NCI-H2227 (cell line): Measurements from ENCODE around the gene EHBP1.

ENCODE experiments used
- DNase-seq: peaks from one replicate; lab custom pipeline; 2025; ENCODE audit not compliant: unreplicated experiment; lab: John Stamatoyannopoulos, UW

EHBP1 gene

DNA sequence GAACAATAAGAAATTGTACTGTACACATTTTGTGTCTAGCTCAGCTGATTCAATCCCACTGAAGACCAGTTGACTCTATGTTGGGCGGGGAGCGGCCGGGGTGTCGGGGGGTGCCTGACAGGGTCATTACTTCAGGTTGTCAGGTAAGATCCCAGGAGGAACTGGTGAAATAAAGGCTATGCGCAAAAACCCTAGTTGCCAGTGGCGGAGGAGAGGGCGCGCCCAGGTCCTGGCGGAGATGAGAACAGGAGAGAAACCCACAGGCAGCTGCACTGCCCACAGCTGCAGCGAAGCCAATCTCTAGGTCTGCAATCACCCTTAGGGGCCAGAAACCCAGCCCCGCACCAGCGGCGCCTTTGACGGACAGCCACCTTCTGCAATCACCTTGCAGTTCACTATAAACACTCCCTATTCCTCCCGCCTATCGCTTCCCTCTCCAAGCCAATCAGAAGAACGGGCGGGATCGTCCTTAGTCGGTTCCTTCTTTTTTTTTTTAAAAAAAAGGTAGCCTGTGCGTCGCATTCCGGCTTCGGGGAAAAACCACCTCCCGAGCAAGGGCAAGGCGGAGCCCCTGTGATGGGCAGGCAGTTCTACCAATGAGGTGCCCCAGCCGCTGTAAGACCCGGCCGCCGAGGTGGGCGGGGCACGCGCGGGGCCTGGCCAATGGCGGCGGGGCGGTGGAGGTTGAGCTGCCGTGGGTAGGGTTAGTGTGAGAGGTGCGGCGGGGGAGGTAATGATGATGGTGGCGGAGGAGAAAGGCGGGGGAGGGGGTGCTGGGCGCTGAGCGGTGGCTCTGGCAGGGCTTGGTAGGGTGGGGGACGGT lies at the start of gene EHBP1:
Gene EHBP1 (plus strand): TSS at position 707 of the 823 bp plus-strand sequence. CDS start 1,479 bp downstream, outside the sequence.
- peak; percentile 99 for DNase-seq

DNA sequence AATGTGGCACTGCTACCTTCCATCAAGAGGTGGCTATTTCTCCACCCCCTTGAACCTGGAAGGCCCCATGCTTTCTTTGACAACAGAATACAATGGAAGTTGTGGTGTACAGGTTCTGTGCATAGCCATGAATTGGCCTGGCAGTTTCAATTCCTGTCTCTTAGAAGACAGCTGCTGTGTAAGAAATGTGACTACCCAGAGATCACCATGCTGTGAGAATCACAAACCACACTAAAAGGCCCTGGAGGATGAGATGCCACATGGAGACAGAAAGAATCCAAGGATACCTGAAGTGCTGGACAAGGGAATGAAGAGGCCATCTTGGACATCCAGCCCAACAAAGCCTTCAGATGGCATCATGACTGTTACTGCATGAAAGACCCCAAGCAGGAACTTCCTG lies 47.7 kb upstream of the EHBP1 start:
- no peak for DNase-seq

DNA sequence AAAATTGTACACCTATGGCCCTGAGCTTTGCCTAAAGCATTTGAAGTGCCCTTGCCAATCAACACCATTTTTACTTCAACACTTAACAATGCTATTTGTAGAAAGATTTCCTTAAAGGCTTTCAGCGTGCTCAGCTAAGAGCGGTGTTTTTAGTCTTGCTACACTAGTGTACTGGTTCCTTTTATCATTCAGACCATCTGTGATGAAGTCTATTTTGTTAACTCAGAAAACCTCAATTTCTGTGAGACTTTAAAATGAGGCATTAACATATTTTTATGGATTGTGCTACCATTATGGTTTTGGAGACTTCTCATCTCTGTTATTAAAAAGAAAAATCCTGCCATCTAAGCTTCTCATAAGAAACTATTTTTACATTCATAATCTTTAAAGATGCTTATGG lies 46.6 kb upstream of the EHBP1 start:
- DNase-seq: no peak

GRCh38 chr2:62660087-62660486 lies 45.4 kb upstream of the EHBP1 start:
- DNase-seq: no peak

GRCh38 chr2:62660582-62661262 lies 44.8 kb upstream of the EHBP1 start:
- DNase-seq: no peak

DNA sequence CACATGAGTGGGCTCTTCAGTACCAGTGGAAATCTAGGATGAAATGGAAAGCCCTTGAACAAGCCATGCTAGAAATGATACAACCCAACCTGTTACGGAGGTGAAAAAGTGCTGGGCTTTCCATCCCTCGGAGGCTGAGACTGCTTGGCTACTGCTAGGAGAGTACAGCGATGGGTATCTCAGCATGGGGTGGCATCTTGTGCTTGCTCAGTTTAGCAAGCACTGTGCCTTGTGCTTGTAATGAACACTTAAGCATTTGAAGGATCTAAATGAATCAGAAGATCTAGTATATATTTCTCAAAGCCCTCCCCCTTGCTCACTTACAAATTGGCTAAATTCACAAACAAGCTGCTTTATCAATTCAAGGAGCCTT lies 44.3 kb upstream of the EHBP1 start:
- DNase-seq: no peak

- DNase-seq: no peak
Observed at GRCh38 chr2:62662131-62662530, 43.4 kb upstream of the EHBP1 start.

- DNase-seq: no peak
Observed at GRCh38 chr2:62662554-62662953, 43.0 kb upstream of the EHBP1 start.

- no peak for DNase-seq
Observed at GRCh38 chr2:62663411-62663810, 42.1 kb upstream of the EHBP1 start.

DNA sequence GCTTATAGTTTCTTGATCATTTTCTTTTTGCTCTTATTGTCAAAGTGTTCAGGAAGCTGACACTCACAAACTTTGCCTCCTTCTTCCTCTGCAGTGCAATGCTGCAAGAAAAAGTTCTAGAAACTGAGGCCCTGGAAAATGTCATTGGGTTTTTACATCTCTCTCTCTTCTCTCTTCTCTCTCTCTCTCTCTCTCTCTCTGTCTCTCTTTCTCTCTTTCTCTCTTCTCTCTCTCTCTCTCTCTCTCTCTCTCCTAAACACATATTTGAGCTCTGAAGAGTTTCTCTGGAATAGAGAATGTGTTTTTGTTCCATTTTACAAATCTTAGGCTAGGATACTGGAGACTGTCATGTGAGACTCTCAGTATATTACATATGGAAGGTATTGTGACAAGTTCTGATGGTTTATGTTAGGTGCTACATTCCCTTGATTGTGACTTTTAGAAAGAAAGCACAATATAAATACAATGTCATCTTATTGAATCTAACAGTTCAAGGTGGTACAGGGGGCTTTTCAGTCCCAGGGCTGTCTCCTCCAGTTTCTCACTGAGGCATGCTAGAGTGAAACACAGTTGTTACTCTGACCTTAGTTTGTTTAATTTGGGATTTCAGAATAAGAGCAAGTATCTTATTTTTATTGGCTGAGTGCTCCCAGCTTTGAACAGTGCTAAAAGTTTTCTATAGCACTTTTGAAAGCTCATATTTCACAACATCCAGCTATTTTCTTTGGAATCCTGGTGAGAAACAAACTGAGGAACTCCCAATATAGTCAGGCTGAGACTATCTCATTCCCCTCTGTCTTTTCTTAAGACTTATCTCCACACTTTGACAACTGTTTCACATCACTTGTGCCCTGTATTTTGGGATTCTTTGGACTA lies 41.4 kb upstream of the EHBP1 start:
- DNase-seq: no peak

DNA sequence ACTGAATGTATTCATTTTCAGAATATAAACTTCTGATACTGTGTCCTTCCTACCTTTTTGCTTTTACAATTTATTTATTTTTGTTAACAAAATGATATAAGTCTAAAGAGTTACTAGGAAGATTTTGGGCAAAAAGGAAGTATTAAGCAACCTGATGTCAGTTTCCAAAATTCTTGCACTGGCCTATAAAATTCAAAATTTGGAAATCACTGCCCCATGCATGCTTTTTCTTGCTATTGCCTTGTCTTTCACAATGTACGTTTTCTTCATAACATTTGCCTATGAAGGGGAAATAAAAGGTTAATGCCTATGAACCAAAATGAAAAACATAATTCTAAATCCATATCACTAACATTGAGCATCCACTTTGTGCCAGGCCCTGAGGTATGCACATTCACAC lies 40.1 kb upstream of the EHBP1 start:
- DNase-seq: no peak

DNA sequence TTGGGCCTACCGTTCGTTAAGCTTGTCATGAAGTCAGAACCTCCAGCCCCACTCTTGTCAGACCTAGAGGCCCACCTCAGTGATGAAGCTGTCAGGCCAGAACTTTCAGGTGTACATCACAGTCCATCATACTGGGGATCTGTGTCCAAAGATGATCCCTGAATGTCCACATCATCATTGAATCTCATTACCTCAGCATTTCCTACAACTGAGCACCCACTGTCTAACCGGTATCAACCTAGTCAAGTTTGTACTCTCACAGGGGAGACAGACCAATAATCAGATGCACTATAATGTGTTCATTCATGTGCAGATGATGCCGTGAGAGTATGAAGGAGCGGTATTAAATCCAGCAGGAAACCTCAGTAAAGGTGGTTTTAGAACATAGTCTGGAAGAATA lies 36.3 kb upstream of the EHBP1 start:
- no peak for DNase-seq

DNA sequence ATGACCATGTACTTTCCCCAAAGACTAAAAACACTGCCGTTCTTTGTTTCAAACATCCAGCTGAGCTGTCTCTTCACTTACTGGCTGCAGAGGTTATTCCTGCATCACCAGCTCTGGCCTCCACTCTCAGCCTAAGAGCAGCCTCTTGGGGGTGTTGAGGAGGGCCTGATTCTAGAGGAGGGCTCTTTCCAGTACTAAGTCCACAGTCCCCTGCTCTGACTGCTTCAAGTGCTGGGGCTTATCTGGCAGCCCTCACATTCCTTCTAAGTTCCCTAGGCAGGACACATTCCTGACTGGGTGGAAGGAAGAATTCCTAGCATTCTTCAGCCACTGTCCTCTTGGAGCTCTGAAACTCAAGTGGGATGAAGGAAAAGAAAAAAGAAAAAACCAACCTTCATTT lies 32.9 kb upstream of the EHBP1 start:
- no peak for DNase-seq

GRCh38 chr2:62675062-62675461 lies 30.5 kb upstream of the EHBP1 start:
- no peak for DNase-seq

GRCh38 chr2:62685256-62685655 lies 20.3 kb upstream of the EHBP1 start:
- no peak for DNase-seq

GRCh38 chr2:62686012-62686685 lies 19.4 kb upstream of the EHBP1 start:
- DNase-seq: peak; percentile 38

- no peak for DNase-seq
Observed at GRCh38 chr2:62687636-62688035, 17.9 kb upstream of the EHBP1 start.

- no peak for DNase-seq
Observed at GRCh38 chr2:62688771-62689170, 16.7 kb upstream of the EHBP1 start.

- no peak for DNase-seq
Observed at GRCh38 chr2:62691186-62691585, 14.3 kb upstream of the EHBP1 start.

GRCh38 chr2:62692225-62692624 lies 13.3 kb upstream of the EHBP1 start:
- no peak for DNase-seq

- no peak for DNase-seq
Observed at GRCh38 chr2:62698653-62699052, 6.9 kb upstream of the EHBP1 start.
